Superior temporal gyrus (tissue), 1 donor: Measurements from ENCODE around the gene WRAP73.
A peak's percentile ranks its signal among the peaks of the same experiment; 100 is the strongest.

ENCODE experiments used
- DNase-seq: peaks from one replicate; pipeline ENCODE4 v3.0.0-alpha.2; 2016; ENCODE audit errors: extremely low spot score

Gene WRAP73, protein sequence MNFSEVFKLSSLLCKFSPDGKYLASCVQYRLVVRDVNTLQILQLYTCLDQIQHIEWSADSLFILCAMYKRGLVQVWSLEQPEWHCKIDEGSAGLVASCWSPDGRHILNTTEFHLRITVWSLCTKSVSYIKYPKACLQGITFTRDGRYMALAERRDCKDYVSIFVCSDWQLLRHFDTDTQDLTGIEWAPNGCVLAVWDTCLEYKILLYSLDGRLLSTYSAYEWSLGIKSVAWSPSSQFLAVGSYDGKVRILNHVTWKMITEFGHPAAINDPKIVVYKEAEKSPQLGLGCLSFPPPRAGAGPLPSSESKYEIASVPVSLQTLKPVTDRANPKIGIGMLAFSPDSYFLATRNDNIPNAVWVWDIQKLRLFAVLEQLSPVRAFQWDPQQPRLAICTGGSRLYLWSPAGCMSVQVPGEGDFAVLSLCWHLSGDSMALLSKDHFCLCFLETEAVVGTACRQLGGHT

DNA sequence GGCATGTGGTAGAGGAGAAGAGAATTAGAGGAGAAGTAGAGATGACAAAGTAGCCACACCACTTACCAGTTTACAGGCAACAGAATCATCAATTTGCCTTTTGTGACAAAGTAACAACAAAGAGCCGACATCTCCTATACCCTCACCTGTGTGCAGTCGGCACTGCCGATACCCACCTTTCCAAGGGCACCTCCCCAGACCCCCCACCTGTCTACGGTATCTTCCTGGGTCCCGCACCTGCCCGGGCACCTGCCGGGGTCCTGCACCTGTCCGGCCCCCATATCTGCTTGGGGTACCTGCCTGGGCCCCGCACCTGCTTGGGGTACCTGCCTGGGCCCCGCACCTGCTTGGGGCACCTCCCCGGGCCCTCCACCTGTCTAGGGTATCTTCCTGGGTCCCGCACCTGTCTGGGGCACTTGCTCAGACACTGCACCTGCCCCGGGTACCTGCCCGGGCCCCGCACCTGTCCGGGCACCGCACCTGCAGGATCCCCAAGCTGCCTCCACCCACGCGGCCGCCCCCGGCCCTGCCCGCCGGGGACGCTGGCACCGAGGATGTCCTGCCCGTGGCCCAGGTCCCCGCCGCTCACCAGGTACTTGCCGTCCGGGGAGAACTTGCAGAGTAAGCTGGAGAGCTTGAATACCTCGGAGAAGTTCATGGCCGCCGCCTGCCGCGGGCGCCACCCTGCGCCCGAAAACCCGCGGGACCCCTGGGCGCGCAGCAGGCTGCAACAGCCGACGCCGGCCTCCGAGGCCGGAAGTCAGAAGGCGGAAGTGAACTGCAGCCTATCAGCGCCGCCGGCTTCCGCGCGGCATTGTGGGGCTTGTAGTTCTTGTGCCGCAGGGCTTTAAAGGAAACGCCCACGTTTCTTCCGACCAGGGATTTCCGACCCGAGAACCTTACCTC is at the start of gene WRAP73:
WRAP73 (minus strand) TSS at position 762 of the 906 bp plus-strand sequence; CDS start at position 658, 104 bp downstream.
- DNase-seq: peak; percentile 95

DNA sequence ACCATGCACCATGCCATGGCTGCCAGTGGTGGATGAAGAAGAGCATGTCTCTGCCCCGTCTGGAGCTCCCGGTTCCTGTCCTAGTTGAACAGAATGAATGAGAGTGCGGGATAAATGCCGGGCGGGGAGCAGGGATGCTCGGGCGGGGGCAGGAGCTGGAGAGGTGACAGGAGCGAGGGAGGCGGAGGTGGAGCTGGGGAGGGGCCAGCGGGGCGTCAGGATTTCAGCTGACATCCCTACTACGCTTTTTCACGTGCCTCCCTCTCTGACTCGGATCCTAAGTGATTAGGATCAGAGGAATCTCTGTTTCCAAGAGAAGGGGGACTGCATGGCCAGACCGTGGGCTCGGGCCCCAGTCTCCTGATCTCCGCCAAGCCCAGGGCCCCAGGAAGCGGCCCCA is 49.7 kb upstream of the WRAP73 start:
- no peak for DNase-seq

DNA sequence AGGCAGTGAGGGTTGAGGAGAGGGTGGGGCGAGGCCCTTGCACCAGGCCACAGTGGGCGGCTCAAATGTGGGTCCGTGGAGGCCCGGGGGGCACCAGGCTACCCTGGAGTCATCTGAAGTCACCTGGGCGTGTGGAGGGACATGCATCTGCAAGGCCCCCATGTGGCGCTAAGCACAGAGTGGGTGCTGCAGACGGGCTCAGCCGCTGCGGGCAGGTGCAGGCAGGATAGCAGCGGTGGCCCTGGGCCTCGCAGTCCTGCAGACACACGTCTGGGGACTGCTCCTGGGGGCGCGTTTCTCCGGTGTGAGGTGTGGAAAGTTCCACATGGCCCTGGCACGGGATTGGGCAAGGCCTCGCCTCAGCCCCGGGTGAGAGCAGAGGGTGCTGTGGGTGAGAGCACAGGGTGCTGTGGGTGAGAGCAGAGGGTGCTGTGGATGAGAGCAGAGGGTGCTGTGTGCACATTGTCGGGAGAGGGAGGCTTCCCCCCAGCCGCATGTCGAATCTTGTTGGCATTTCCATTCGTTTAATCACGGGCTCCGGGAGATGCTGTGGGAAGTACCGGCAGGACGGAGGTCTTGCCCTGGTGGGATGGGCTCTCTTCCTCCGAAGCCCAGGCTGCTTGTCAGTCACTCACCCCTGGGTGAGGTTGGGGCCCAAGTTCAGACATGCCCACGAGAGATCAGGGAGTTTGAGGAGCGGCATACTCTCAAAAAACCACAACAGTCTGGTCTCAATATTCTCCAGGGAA is 48.9 kb upstream of the WRAP73 start:
- DNase-seq: no peak

DNA sequence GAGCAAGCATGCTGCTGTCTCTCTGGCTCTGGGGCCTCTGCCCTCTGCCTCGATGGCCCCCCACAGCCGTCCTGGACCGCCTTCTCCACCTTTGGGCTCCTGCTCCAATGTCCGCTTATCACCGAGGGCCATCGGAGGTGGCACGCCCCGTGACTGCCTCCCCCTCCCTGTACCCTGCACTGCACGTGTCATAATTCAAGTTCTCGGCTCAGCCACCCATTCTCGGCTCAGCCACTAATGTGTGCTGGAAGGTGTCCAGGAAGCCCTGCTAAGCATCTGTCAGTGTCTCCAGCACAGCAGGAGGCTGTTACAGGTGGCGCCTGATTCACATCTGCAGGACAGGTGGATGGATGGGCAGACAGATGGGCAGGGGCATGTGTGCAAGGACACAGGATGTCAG is 47.9 kb upstream of the WRAP73 start:
- no peak for DNase-seq

DNA sequence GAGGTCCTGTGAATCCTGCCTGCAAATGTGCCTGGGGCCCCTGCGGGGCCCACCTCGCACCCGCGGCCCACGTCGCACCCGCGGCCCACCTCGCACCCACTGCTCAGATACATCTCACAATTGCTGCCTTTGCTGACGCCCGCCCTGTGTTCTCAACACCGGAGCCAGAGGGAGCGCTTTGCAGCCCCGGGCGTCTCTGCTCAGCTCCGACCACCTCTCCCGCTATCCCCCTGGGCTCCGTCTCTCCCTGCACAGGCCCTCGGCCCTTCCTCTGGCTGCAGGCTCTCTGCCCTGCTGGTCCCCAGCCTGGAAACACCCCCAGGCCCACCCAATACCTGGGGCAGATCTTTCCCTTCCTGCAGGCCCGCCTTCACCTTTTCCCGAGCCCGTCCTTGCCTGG is 47.2 kb upstream of the WRAP73 start:
- DNase-seq: no peak

DNA sequence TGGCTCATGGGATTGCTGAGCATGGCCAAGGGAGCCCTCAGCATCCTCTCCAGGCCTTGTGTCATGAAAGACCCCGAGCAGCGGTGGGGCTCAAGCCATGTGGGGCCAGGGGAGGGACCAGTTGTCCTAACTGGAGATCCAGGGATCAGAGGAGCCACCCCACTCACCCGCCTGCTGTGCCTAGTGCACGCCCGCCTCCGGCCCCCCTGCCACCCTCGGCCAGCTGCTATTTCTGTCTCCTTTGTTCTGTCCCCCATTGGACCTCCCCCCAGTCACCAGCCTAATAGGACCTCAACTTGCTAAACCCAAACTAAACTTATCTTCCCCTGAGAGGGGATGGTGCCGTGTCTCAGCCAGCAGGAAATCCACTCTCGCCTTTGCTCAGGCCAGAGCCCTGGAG is 46.8 kb upstream of the WRAP73 start:
- DNase-seq: no peak

DNA sequence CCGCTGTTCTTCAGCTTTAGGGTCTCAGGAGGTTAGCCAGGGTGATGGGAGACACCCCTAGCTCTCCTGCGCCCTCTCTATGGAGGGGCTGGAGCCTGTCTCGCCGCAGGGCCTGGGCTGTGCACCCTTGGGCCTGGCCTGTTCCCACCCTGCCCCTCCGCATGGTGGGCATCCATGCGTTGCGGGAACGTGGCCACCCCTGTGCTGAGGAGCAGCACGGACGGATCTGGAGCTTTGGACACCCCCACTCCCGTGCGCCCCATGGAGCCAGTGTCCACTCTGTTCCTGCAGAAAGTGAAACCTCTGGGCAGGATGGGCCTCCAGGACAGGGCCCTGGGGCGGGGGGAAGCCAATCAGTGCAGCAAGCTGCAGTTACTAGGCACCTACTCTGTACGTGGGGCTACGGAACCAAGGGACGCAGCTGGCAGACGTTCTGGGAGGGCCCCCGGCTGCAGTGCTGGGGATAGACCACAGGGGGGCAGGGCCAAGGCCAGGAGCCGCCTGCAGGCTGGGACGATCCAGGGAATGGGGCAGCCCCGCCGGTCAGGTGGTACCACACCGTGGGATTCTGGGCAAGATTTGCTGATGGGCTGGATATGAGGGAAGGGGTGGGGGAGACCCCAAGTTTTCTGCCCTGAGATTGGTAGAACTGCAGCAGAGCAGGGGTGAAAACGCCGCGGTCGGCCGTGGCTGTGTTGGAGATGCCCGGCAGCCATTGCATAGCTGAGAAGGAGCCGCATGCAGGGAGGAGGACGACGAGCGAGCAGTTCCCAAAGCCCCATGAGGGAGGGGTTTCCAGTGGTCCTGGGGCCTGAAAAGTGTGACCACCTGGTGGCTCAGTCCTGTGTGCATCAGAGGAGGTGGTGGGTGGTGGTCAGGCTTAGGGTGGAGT is 45.7 kb upstream of the WRAP73 start:
- DNase-seq: peak; percentile 68

DNA sequence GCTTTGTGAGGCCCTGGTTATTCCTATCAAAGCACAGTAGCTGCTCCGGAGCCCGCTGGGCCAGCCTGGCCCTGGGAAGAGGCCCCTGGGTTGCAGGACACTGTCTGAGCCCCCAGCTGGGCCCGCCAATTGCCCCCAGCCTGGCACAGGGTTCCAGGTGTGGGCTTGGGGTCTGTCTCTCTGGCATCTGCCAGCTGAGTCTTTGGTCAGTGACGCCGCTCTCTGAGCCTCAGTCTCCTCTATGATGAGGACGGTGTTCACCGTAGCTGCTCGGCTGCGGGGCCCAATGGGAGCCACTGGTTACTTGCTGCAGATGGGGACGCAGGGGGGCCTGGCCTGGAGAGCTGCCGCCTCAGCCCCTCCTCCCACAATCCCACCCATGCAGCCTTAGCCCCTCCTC is 43.4 kb upstream of the WRAP73 start:
- DNase-seq: no peak

DNA sequence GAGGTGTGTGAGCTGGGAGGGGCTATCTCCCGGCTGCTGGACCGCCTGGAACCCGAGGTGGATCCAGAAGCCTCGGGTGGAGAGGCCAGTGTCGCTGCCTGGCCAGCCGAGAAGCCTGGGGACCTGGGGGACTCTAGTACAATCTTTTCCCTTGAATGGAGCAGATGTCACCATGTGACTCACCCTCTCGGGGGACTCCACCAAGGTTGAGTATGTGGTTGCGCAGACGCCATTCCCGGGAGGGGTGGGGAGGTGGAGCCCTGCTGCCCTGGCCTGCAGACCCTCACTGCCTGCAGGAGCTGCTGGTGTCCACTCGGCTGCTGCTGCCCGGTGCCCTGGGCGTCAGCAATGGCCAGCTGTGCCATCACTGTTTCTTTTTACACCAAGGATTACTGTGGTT is 42.7 kb upstream of the WRAP73 start:
- no peak for DNase-seq

DNA sequence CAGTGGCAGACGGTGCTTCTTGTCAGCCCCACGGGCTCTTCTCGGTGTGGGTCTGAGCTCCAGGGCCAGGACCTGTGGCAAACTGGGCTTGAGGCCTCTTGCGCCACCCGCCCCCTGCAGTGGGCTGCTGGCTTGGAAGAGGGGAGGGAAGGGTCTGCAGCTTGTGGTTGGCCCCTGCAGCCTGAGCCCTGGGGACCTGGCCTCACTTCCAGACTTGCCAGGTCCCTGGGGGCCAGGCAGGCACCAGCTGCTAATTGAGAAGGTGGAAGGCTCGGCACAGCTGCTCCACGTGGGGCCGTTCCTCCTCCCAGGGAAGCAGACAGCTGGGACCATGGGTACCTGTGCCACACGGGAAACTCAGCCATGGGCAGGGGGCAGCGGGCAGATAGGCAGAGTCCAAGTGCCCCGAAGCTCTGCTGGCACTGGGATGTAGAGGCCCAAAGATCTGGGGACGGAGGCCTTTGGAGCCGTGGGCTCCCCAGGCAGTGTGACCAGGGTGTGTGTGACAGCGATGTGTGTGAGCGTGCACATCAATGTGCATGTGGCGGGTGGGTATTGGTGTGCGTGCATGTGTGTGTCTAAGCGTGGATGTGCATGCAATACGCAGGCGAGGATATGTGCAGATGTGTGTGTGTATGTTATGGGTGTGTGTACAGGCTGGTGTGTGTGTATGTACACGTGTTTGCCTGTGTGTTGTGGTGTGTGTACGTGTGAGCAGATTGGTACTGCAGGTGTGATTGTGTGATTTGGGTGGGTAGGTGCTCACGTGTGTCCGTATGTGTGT is 41.7 kb upstream of the WRAP73 start:
- DNase-seq: no peak

DNA sequence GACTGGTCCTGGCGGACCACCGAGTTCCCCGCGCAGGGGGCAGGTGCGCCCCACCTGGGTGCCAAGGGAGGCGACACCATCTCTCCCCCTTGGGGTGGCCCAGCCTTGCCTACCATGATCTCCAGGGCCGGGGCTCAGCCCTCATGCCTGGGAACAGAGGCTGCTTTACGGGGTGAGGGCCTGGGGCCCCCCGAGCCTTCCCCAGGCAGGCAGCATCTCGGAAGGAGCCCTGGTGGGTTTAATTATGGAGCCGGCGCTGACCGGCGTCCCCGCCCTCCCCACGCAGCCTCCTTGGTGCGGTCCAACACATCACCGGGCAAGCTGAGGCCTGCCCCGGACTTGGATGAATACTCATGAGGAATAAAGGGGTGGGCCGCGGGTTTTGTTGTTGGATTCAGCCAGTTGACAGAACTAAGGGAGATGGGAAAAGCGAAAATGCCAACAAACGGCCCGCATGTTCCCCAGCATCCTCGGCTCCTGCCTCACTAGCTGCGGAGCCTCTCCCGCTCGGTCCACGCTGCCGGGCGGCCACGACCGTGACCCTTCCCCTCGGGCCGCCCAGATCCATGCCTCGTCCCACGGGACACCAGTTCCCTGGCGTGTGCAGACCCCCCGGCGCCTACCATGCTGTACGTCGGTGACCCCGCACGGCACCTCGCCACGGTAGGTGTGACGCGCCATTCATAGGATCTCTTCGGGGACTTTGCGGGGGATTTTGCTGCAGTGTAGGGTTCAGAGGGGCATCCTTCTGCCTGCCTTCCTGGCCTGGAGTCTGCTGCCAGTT is 40.6 kb upstream of the WRAP73 start:
- no peak for DNase-seq

DNA sequence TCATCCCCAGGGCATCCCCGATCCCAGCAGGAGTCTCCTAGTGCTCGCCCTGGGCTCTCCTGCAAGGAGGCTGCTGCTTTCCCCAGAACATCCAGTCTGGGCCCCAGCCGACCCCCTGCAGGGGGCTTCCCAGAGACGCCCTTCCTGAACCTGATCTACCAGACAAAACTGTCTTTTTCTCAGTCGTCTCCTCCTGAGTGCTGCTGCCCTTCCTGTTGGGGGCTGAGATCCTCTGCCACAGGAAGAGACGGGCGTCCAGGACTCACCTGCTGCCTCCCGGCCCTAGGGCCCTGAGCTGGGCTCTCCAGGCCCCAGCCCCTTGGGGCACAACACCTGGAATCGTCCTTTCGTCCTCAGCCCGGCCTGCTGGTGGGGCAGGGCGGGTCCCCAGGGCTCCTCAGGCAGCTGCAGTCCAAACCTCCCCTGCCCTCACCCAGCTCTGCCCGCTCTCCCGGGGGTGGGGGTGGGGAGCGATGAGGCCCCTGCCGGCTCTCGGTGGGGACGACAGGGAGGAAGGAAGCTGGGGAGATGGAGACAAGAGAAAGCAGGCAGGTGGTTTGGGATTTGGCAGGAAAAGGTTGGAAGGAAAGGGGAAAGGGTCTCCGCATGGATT is 39.3 kb upstream of the WRAP73 start:
- DNase-seq: no peak

DNA sequence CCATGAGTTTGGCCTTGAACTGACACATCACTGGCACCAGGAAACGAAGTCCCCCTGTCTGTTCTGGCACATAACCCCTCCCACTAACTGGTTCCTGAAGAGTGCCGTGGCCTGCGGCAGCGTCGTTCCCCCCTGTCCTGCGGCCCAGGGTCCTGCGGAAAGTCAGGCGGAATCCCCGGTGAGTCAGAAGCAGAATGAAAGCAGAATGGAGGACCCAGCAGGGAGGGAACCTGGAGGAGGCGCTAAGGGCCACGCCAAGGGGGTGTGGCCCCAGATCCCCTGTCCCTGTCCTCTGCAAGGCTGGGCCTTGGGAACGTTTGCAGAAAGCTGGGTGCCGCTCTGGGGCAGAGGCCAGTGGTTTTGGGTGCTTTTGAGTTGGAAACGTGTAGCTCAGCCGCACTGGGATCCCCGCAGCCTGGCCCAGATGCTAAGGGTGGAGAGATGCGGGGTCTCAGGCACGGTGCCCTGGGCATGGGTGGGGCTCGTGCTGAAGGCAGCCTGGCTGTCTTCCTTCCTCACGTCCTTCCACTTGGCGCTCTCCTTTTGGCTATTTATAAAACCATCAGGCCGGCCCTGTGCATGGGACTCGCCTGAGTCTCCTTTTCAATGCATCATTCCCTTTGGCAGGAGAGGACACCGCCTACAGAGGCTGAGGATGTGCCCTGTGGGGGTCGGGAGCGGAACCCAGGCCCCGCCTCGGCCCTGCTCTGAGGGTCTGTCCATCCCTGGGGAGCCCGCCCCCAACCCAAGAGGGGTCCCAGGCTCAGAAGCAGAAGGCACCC is 38.6 kb upstream of the WRAP73 start:
- DNase-seq: no peak

DNA sequence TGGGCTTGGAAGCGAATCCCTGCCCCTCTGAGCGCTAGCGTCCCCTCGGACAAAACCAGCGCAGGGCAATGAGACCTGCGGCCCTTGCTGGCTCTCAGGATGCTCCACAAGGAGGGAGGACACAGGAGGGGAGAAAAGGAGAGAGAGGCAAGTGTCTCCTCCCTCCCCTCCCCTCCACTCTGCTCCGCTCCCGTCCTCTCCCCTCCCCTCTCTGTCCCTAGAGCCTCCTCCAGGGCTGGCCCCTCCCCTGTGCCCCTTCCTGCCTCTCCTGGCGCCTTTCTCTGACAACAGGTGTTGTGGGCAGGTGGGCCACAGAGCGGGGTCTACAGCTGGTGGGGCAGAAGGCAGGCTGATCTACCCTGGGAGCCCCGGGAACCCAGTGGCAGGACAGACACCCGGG is 37.6 kb upstream of the WRAP73 start:
- DNase-seq: no peak

DNA sequence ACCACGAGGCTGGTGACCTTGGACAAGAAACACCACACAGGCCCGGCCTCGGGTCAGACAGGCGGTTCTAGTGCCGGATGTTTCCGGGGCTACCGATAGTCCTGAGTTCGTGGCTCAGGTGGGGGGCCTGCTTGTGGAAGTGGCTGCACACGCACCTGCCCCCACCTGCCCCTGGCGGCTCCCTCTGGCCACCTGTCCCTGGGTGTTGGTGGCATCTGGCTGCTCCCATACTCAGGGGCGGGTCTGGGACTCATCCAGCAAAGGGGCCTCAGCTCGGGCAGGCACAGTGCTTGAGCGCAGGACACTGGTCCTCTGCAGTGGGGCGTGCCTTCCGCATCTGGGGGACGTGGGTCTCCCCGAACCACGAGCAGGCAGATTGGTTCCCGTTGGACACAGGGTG is 36.0 kb upstream of the WRAP73 start:
- no peak for DNase-seq

DNA sequence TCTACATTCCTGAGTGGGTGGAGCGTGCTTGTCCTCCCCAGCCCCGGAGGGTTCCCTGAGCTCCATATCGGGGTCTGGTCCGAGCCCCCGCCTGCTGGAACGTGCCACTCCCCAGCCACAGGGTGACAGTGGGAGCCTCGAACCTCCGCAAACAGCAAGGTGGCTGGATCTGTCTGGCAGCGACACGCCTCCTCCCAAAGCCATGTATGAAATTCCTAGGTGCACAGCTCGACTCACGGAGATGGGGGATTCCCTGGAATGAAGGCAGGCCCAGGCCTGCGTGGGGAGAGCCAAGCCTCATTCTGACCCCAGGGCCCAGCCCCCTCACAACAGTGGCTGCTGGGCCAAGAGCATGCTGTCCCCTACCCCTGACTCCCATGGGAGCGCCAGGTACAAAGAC is 35.3 kb upstream of the WRAP73 start:
- no peak for DNase-seq

DNA sequence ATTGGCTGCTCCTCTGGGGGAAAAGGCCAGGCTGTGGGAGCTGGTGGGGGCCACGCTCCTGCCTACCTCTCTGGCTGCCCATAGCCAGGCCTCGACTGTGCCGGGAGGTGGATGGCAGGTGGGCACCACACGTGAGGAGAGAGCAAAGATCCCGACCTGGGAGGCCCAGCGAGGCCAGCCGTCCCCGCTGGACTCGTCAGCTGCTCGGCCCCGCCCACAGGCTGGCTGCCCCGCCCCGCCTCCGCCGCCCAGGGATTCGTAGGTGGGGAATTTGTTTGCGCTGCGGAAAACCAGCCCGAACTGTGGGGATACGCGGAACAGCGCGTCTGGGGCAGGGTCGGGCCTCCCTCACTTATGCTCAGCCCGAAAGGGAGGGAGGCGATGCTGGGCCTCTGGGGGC is 34.1 kb upstream of the WRAP73 start:
- no peak for DNase-seq

DNA sequence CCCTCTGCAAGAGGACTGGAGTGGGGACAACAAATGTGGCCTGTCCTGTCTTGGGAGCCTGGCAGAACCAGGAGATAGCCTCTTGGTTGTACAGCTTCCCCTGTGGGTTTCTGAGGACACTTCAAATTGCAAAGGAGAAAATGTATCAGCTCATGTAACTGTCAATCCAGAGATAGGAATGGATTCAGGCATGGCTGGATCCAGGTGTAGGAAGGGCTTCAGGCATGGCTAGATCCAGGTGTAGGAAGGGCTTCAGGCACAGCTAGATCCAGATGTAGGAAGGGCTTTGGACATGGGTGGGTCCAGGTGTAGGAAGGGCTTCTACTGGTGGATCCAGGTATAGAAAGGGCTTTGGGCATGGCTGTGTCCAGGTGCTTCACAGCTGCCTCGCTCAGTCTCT is 33.3 kb upstream of the WRAP73 start:
- DNase-seq: no peak
